Activated naive CD8-positive, alpha-beta T cell treated with anti-CD3 and anti-CD28 coated beads for 36 hours (primary cell): Measurements from ENCODE around the gene NFAT5. TPM values are rescaled to one million over a fixed set of nuclear protein-coding genes. Genes with fewer than 3 reads are reported as not detected.
"Not testable (repeated sequence)": the region's sequence is repeated elsewhere in the genome, so short reads cannot be mapped to it uniquely, and the experiment has no call there.

Experiments used
- DNase-seq: peaks from one replicate; pipeline ENCODE4 v3.0.0; 2021
- H3K27ac Mint-ChIP-seq: one replicate; pipeline ENCODE4 v1.8.0; 2022; ENCODE audit warnings: mild to moderate bottlenecking, moderate library complexity, mixed read lengths
- H3K27me3 Mint-ChIP-seq: one replicate; pipeline ENCODE4 v1.8.0; 2022; ENCODE audit warnings: mild to moderate bottlenecking, mixed read lengths
- H3K36me3 Mint-ChIP-seq: one replicate; pipeline ENCODE4 v1.8.0; 2021; ENCODE audit warnings: mild to moderate bottlenecking, mixed read lengths
- H3K4me1 Mint-ChIP-seq: one replicate; pipeline ENCODE4 v1.8.0; 2021; ENCODE audit warnings: mixed read lengths
- H3K4me3 Mint-ChIP-seq: one replicate; pipeline ENCODE4 v1.8.0; 2022; ENCODE audit warnings: mild to moderate bottlenecking, moderate library complexity, mixed read lengths
- H3K9me3 Mint-ChIP-seq: one replicate; pipeline ENCODE4 v1.8.0; 2022; ENCODE audit warnings: mixed read lengths
- total RNA-seq, 2 experiments: library from RNA; stranded (reverse); gene quantifications; one replicate each; pipeline ENCODE4 v1.2.3, GENCODE V29; 2021

Gene NFAT5
- 10 to 100 TPM; 26.1 to 26.3 TPM for total RNA-seq

DNA sequence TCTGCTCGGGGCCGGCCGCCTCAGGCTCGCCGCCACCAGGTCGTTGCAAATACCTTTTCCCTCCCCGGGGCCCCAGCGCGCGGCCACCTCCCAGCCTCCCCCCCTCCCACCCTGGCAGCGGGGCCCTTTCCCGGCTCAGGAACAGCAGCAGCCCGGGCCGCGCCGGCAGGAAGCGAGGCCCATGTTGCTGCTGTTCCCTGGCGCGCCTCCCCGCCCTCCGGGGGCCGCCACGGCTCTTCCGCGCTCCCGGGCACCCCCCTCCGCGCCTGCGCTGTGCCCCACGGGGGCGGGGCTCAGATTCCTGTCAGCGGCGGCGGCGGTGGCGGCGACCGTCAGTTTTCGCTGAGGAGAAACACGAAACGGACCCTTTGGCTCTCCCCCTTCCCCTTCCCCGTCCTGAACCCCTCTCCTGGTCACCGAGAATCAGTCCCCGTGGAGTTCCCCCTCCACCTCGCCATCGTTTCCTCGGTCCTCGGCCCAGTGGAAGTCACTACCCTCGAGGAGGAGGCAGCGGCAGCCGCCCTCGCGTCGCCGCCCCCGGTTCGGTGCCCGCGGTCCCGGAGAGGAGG is at the start of gene NFAT5:
Gene NFAT5, plus strand, starts transcription at position 296 of the 569 bp plus-strand sequence. CDS start 336 bp downstream, outside the sequence.
- peak; percentile 93 for DNase-seq
- Mint-ChIP-seq H3K27me3 (no peaks in the 10 kb centered on the region), H3K4me3 (peak within 1 kb of the TSS; percentile 100), H3K36me3 (peaks cover 30% of the 10 kb centered on the region), H3K4me1 (peaks cover 49% of the 10 kb centered on the region), H3K9me3 (no peaks in the 10 kb centered on the region), H3K27ac (peak within 1 kb of the TSS; percentile 98)

DNA sequence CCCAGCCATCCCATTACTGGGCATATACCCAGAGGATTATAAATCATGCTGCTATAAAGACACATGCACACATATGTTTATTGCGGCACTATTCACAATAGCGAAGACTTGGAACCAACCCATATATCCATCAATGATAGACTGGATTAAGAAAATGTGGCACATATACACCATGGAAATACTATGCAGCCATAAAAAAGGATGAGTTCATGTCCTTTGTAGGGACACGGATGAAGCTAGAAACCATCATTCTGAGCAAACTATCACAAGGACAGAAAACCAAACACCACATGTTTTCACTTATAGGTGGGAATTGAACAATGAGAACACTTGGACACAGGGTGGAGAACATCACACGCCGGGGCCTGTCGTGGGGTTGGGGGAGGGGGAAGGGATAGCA is 47.9 kb upstream of the NFAT5 start:
- not testable (repeated sequence) for H3K4me3 Mint-ChIP-seq, DNase-seq, H3K36me3 Mint-ChIP-seq, H3K27ac Mint-ChIP-seq, H3K27me3 Mint-ChIP-seq, H3K9me3 Mint-ChIP-seq
- H3K4me1 Mint-ChIP-seq = peaks cover 34% of the 10 kb centered on the region

- Mint-ChIP-seq H3K9me3 (peaks cover 6% of the 10 kb centered on the region), H3K36me3 (peaks cover 4% of the 10 kb centered on the region), H3K27me3 (no peaks in the 10 kb centered on the region), H3K27ac (peak overlapping the region; percentile 93), H3K4me3 (no peak overlapping the region), H3K4me1 (peaks cover 29% of the 10 kb centered on the region)
- DNase-seq = no peak
These were observed 45.4 kb upstream of the NFAT5 start for GRCh38 chr16:69520413-69520799.

- H3K27ac Mint-ChIP-seq = peak overlapping the region; percentile 93
- H3K36me3 Mint-ChIP-seq = peaks cover 4% of the 10 kb centered on the region
- peak; percentile 70 for DNase-seq
- peak overlapping the region; percentile 58 for H3K4me3 Mint-ChIP-seq
- H3K9me3 Mint-ChIP-seq = peaks cover 6% of the 10 kb centered on the region
- peaks cover 27% of the 10 kb centered on the region for H3K4me1 Mint-ChIP-seq
- no peaks in the 10 kb centered on the region for H3K27me3 Mint-ChIP-seq
These were observed 44.8 kb upstream of the NFAT5 start for GRCh38 chr16:69520800-69521602.

DNA sequence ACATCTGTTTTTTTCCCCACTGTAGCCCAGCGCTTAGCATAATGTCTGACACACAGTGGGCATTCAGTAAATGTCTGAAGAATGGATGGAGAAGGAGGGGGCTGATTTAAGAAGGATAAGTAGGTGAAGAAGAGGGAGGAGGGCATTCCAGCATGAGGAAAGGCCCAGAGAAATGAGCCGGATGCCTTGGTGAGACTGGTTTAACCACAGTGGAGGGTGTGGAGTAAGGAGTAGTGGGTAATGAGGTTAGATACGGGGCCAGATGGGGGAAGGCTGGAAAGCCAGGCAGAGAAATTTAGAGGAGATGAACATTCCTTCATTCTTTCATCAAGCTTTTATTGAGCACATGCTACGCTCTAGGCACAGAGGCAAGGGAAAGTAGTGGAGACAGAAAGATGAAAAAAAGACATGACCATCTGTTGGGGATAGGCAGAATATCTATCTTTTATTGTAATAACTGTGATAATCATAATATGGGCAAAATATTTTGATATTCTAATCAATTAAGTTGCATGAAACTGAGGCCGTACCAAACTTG is 43.7 kb upstream of the NFAT5 start:
- H3K4me1 Mint-ChIP-seq = peaks cover 27% of the 10 kb centered on the region
- DNase-seq = no peak
- H3K27ac Mint-ChIP-seq = peak overlapping the region; percentile 93
- peaks cover 4% of the 10 kb centered on the region for H3K36me3 Mint-ChIP-seq
- H3K27me3 Mint-ChIP-seq = no peaks in the 10 kb centered on the region
- no peak overlapping the region for H3K4me3 Mint-ChIP-seq
- H3K9me3 Mint-ChIP-seq = peaks cover 5% of the 10 kb centered on the region

DNA sequence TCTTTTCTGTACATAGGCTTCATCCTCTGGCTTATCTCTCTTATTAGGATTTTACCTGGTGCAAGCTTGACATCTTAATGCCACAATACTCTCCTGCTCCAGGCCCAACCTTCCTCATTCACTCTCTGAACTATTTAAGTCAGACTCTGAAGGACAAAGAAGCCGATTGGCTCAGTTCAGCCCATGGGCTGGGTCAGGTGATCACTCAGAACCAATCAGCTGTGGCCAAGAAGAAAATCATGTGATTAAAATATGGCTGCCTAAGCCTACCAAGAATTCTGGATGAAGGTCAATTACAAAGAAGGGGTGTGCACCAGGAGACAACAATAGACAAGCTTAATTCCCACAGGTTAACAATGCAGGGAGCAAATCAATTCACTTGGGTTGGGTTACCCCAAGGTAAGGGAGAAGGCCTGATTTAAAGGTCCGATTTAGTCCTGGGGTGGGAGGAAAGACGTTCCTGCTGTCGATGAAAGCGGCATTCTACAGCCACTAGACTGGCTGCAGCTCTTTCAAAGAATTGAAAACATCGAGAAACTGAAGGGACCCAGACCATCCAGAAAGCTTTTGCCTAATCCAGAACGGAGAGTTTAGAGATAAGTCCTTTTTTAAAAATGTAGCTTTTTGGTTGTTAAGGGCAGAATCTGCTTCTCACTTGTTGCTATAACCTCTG is 42.9 kb upstream of the NFAT5 start:
- peak; percentile 30 for DNase-seq
- peak overlapping the region; percentile 38 for H3K4me3 Mint-ChIP-seq
- peaks cover 5% of the 10 kb centered on the region for H3K9me3 Mint-ChIP-seq
- H3K36me3 Mint-ChIP-seq = peaks cover 4% of the 10 kb centered on the region
- H3K4me1 Mint-ChIP-seq = peaks cover 27% of the 10 kb centered on the region
- H3K27me3 Mint-ChIP-seq = no peaks in the 10 kb centered on the region
- H3K27ac Mint-ChIP-seq = peak overlapping the region; percentile 35

DNA sequence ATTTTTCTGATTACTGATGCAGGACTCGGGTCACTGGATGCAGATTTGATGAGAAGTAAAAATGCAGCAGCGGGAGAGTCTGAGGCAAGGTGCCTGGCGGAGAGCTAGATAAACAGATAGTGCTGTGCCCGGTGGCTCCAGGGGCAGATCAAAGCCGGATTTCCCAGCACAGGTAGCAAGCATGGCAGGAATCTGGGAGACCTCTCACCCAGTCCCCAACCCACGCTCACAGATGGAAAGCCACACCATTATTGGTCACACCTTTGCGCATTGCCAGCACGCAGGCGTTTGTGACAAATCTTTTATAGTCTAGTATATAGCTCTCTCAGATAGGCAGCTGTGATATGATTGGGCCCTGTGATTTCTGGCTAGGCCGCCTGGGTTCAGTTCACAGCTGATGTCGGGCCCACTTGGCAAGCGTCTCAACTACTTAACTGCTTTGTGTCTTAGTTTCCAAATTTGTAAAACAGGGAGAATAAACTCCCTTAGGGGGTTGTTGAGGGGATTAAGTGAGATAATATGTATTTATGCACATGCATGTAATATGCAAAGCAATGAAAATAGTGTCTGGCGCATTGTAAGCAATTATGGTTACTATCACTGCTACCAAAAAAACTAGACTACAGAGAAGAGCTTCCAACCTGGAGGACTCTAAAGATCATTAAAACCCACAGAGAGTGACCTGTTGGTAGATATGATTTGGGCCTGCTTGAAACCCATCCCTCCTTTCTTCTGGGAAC is 42.0 kb upstream of the NFAT5 start:
- peaks cover 30% of the 10 kb centered on the region for H3K4me1 Mint-ChIP-seq
- no peak overlapping the region for H3K27ac Mint-ChIP-seq
- H3K4me3 Mint-ChIP-seq = no peak overlapping the region
- no peak for DNase-seq
- H3K9me3 Mint-ChIP-seq = peaks cover 5% of the 10 kb centered on the region
- H3K36me3 Mint-ChIP-seq = peaks cover 4% of the 10 kb centered on the region
- no peaks in the 10 kb centered on the region for H3K27me3 Mint-ChIP-seq

DNA sequence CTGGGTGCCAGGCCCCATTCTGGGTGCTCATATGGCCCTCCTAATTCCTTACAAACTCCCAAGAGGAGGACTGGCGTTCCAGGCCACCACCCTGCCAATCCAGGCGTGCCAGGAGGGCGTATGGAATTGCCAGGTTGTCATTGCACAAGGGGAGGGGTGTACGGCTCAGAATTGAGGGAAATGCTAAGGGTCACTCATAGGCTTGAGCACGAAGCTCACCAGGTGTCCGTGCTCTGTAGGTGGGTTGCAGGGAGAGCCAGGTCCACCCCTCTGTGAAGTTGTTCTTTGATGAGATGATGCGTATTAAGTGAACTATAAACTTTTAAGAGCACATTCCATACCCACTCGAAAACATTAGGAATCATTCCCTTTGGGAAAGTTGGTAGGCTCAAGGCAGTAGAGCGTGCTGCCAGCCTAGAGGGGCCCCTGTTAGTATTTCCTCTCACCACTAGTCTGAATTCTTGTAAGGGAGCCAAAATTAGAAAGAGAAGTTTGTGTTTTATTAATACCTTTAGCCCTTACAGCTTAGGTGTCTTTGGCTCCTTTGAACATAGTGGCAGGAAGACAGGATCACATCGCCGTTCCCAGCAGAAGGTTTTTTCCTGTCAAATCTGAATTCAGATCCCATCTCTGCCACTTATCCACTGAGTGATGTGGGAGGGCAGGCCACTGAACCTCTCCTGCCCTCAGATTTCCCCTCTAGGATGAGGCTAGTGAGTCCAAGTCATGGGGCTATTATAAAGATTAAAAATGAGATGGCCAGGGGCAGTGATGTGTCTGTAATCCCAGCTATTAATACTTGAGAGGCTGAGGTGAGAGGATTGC is 38.7 kb upstream of the NFAT5 start:
- Mint-ChIP-seq H3K9me3 (peaks cover 4% of the 10 kb centered on the region), H3K4me1 (peaks cover 30% of the 10 kb centered on the region), H3K27me3 (no peaks in the 10 kb centered on the region), H3K4me3 (no peak overlapping the region), H3K36me3 (peaks cover 5% of the 10 kb centered on the region), H3K27ac (no peak overlapping the region)
- DNase-seq = no peak

DNA sequence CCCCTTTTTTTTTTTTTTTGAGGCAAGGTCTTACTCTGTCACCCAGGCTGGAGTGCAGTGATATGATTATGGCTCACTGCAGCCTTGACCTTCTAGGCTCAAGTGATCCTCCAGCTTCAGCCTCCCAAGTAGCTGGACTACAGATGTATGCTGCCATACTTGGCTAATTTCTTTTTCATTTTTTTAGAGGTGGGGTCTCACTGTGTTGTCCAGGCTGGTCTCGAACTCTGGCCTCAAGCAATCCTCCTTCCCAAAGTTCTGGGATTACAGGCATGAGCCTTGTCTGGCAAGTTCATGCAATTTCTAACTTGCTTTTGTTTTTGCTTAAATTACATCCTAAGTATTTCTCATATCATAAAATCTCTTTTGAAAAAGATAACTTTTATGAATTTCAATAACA is 33.8 kb upstream of the NFAT5 start:
- Mint-ChIP-seq H3K4me1 (peaks cover 40% of the 10 kb centered on the region), H3K27me3 (peaks cover under 1% of the 10 kb centered on the region), H3K9me3 (no peaks in the 10 kb centered on the region), H3K4me3 (no peak overlapping the region), H3K36me3 (peaks cover 5% of the 10 kb centered on the region), H3K27ac (no peak overlapping the region)
- no peak for DNase-seq

DNA sequence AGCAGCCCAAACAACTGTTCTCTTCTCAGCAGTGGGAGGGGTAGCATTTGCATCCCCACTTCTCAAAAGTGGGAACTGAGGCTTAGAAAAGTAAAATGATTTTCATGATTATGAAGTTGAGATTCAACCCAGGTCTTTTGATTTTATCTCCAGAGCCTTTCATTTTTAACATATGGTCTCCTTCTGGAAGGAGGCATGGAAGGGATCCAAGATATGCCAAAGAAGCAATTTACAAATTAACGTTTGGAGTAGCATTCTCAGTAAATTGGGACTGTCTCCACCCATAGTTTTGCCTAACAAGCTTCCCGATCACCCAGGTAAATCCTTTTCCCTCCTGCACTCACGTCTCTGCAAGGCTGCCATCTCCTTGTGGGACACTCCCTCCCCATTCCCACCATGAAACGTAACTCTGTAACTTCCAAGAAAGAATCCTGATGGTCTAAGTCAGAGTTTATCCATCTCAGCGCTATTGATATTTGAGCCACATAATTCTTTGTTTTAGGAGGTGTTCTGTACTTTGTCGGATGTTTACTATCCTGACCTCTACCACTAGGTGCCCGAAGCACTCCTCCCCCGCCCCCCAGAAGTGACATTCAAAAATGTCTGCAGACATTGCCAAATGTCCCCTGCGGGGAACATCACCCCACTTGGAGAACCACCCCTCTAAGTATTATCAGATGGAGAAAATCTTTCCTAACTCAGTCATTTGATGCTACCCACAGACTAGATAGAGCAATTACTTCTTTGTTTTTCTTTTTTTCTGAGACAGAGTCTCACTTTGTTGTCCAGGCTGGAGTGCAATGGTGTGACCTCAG is 32.9 kb upstream of the NFAT5 start:
- Mint-ChIP-seq H3K36me3 (peaks cover 5% of the 10 kb centered on the region), H3K27ac (no peak overlapping the region), H3K4me1 (peaks cover 44% of the 10 kb centered on the region), H3K9me3 (no peaks in the 10 kb centered on the region), H3K4me3 (no peak overlapping the region), H3K27me3 (peaks cover 5% of the 10 kb centered on the region)
- DNase-seq = no peak

- no peak for DNase-seq
- H3K4me3 Mint-ChIP-seq = no peak overlapping the region
- H3K36me3 Mint-ChIP-seq = peaks cover 3% of the 10 kb centered on the region
- no peaks in the 10 kb centered on the region for H3K9me3 Mint-ChIP-seq
- peaks cover 5% of the 10 kb centered on the region for H3K27me3 Mint-ChIP-seq
- no peak overlapping the region for H3K27ac Mint-ChIP-seq
- peaks cover 35% of the 10 kb centered on the region for H3K4me1 Mint-ChIP-seq
These were observed 31.0 kb upstream of the NFAT5 start for GRCh38 chr16:69534720-69535119.

DNA sequence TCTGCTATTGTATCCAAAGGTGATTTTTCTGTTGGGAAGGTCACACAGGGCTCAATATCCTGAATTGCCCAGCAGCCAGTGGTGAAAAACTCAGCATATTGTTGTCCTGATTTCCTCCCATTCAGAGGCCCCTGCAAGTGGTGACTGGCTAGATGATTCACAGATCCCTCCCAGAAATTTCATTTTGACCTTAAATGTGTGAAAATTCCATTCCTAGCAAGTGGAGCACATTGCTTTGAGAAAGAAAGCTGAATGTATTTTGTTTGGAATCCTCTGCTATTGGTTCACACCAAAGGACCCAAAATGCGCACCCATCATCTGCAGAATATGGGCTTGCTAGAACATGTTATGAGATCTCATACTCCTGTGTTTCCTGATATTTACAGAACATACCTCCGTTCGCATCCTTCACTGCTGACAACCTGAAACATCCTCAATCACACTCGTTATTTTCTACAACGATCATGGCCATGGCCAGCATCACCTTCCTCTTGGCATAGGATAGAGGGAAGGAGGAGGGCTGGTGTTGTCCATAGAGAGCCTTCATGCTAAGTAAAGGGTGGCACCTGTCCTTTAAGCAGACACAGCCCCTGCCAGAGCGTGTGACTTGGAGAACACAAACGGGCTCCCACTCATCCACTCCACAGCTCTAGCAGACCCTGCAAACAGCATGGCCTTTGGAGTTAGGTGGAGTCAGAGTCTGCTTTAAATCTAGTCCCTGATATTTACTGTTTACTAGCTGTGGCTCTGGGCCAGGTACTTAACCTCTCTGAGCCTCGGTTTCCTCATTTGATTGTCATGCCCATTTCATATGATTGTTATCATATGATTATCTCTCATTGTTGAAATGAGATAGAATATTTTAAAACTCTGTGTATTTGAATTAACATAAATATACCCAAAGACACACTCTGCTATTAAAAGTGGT is 30.4 kb upstream of the NFAT5 start:
- Mint-ChIP-seq H3K4me1 (peaks cover 34% of the 10 kb centered on the region), H3K9me3 (no peaks in the 10 kb centered on the region), H3K27me3 (peaks cover 5% of the 10 kb centered on the region), H3K27ac (no peak overlapping the region), H3K36me3 (peaks cover 1% of the 10 kb centered on the region), H3K4me3 (no peak overlapping the region)
- DNase-seq = no peak

DNA sequence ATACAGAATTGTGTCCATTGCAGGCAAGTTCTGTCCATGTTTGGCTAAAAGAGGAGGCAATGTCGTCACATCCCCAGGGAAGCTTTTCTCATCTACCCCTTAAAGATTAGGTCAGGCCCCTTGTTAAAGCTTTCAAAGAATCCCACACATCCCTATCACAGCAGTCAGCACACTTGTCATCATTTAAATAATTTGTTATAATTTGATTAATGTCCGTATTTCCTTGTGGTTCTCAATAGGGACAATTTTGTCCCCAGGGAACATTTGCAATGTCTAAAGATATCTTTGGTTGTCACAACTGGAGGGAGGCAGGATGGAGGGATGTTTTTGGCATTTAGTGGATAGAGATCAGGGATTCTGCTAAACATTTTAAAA is 28.1 kb upstream of the NFAT5 start:
- Mint-ChIP-seq H3K36me3 (no peaks in the 10 kb centered on the region), H3K27ac (no peak overlapping the region)

More for the DNA sequence above, 28.1 kb upstream of the NFAT5 start:
- no peak for DNase-seq
- no peak overlapping the region for H3K4me3 Mint-ChIP-seq
- peaks cover 24% of the 10 kb centered on the region for H3K4me1 Mint-ChIP-seq
- H3K9me3 Mint-ChIP-seq = no peaks in the 10 kb centered on the region
- peaks cover 5% of the 10 kb centered on the region for H3K27me3 Mint-ChIP-seq
